ENCODE results near the gene POC5. TPM values are rescaled to one million over a fixed set of nuclear protein-coding genes. Genes with fewer than 3 reads are reported as not detected.

The POC5 gene
- polyA plus RNA-seq, 2 of the 4 experiments (the other 2 are of a cell fraction) = 12.7 to 26.2 TPM

GRCh38 chr5:75626959-75627358 lies 90.3 kb downstream of the POC5 start:
- Histone ChIP-seq H3K27ac (no peak overlapping the region), H3K4me3 (no peak overlapping the region), H3K4me2 (no peak overlapping the region), H3K9me3 (no peaks in the 10 kb centered on the region), H3K4me1 (peaks cover 20% of the 10 kb centered on the region)
- no peak for FAIRE-seq
- TF ChIP-seq TP53 (CRISPR knock-in tag; IDR thresholded peaks at IDR 0.05) (no peak), TFCP2L1 (CRISPR knock-in tag; IDR thresholded peaks at IDR 0.05) (no peak), ZFP36 (IDR thresholded peaks at IDR 0.05; ENCODE audit: borderline replicate concordance, partially characterized antibody) (no peak), ZNF302 (CRISPR knock-in tag; IDR thresholded peaks at IDR 0.05) (no peak), RCOR1 (IDR thresholded peaks at IDR 0.05; ENCODE audit: low read depth, low read length) (no peak), KDM5A (IDR thresholded peaks at IDR 0.05) (no peak), CHD2 (IDR thresholded peaks at IDR 0.05; ENCODE audit: low read length, partially characterized antibody) (no peak), RARB (CRISPR knock-in tag; IDR thresholded peaks at IDR 0.05) (no peak), CHD4 (IDR thresholded peaks at IDR 0.05; ENCODE audit: borderline replicate concordance) (no peak)
- TF ChIP-seq, protein P1, sequence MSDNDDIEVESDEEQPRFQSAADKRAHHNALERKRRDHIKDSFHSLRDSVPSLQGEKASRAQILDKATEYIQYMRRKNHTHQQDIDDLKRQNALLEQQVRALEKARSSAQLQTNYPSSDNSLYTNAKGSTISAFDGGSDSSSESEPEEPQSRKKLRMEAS (IDR thresholded peaks at IDR 0.05) = no peak
- TF ChIP-seq, protein P2, sequence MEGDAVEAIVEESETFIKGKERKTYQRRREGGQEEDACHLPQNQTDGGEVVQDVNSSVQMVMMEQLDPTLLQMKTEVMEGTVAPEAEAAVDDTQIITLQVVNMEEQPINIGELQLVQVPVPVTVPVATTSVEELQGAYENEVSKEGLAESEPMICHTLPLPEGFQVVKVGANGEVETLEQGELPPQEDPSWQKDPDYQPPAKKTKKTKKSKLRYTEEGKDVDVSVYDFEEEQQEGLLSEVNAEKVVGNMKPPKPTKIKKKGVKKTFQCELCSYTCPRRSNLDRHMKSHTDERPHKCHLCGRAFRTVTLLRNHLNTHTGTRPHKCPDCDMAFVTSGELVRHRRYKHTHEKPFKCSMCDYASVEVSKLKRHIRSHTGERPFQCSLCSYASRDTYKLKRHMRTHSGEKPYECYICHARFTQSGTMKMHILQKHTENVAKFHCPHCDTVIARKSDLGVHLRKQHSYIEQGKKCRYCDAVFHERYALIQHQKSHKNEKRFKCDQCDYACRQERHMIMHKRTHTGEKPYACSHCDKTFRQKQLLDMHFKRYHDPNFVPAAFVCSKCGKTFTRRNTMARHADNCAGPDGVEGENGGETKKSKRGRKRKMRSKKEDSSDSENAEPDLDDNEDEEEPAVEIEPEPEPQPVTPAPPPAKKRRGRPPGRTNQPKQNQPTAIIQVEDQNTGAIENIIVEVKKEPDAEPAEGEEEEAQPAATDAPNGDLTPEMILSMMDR (IDR thresholded peaks at IDR 0.05) = no peak
- TF ChIP-seq, protein P3, sequence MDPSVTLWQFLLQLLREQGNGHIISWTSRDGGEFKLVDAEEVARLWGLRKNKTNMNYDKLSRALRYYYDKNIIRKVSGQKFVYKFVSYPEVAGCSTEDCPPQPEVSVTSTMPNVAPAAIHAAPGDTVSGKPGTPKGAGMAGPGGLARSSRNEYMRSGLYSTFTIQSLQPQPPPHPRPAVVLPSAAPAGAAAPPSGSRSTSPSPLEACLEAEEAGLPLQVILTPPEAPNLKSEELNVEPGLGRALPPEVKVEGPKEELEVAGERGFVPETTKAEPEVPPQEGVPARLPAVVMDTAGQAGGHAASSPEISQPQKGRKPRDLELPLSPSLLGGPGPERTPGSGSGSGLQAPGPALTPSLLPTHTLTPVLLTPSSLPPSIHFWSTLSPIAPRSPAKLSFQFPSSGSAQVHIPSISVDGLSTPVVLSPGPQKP (IDR thresholded peaks at IDR 0.05; ENCODE audit: low read depth, low read length) = no peak
- DNase-seq (ENCODE audit: low read depth in 1 of 2, low spot score in 1 of 2) = no peak
- POLR2A ChIA-PET = no interaction called here
- no peak for ATAC-seq
- CTCF ChIA-PET = no interaction called here

Small RNA genes lying within 50 kb of the gene (small RNA-seq; reads per million reads assigned to genes)
- 0 reads per million in 6 experiments for gene RNU6-680P

Other genes with a start within 250 kb of the POC5 start
- 19.5 and 25.7 TPM in 2 replicates for gene CERT1, start 205.8 kb downstream of the POC5 start, polyA plus RNA-seq (2011; rRNA removed)
- 22.5 to 27.7 TPM (median 22.5 TPM) in 3 replicates for gene CERT1, start 205.8 kb downstream of the POC5 start, polyA plus RNA-seq (2017; fragmentation: RNase III; extraction: RNeasy Plus Mini Kit Qiagen cat#74134 plus additional on column Dnase treatment)
- 39.8 and 41.6 TPM in 2 replicates for gene POLK, start 205.5 kb downstream of the POC5 start, polyA plus RNA-seq (2011; rRNA removed)
- gene POLK, start 205.5 kb downstream of the POC5 start, polyA plus RNA-seq (2017; fragmentation: RNase III; extraction: RNeasy Plus Mini Kit Qiagen cat#74134 plus additional on column Dnase treatment) = 10.9 to 12.3 TPM (median 12.2 TPM) in 3 replicates
- gene ANKDD1B, start 106.0 kb downstream of the POC5 start, polyA plus RNA-seq (2011; rRNA removed) = 0.14 and 0.30 TPM in 2 replicates
- gene ANKDD1B, start 106.0 kb downstream of the POC5 start, polyA plus RNA-seq (2017; fragmentation: RNase III; extraction: RNeasy Plus Mini Kit Qiagen cat#74134 plus additional on column Dnase treatment) = 0.05 to 0.17 TPM (median 0.09 TPM) in 3 replicates